NCI-H748 (cell line): ENCODE measurements around the gene WDR45.
A peak's percentile ranks its signal among the peaks of the same experiment; 100 is the strongest.
"Not testable (repeated sequence)": the region's sequence is repeated elsewhere in the genome, so short reads cannot be mapped to it uniquely, and the experiment has no call there.

ENCODE experiments used
- DNase-seq: peaks from one replicate; lab custom pipeline; 2025; ENCODE audit not compliant: unreplicated experiment; lab: John Stamatoyannopoulos, UW

WDR45 gene

GRCh38 chrX:49079489-49080428, at the start of gene WDR45:
TSS of gene WDR45 (minus strand) at chrX:49079887. CDS start at chrX:49078095, 1,792 bp downstream.
- peak; percentile 70 for DNase-seq

- DNase-seq, result no peak
Observed at GRCh38 chrX:49129427-49129826, 49.7 kb upstream of the WDR45 start.

GRCh38 chrX:49127742-49128258, 48.1 kb upstream of the WDR45 start:
- DNase-seq, result not testable (repeated sequence)

GRCh38 chrX:49122499-49122898, 42.8 kb upstream of the WDR45 start:
- no peak for DNase-seq

- no peak for DNase-seq
Observed at GRCh38 chrX:49120091-49120490, 40.4 kb upstream of the WDR45 start.

- DNase-seq, result no peak
Observed at GRCh38 chrX:49117581-49117980, 37.9 kb upstream of the WDR45 start.

GRCh38 chrX:49116716-49117115, 37.0 kb upstream of the WDR45 start:
- no peak for DNase-seq

GRCh38 chrX:49116076-49116475, 36.4 kb upstream of the WDR45 start:
- DNase-seq, result no peak

- DNase-seq, result no peak
Observed at GRCh38 chrX:49111791-49112190, 32.1 kb upstream of the WDR45 start.

- DNase-seq, result no peak
Observed at GRCh38 chrX:49110417-49110816, 30.7 kb upstream of the WDR45 start.

GRCh38 chrX:49108641-49109040, 29.0 kb upstream of the WDR45 start:
- no peak for DNase-seq

- DNase-seq, result peak; percentile 13
Observed at GRCh38 chrX:49106930-49107329, 27.2 kb upstream of the WDR45 start.

GRCh38 chrX:49106296-49106695, 26.6 kb upstream of the WDR45 start:
- DNase-seq, result no peak

GRCh38 chrX:49103637-49104036, 23.9 kb upstream of the WDR45 start:
- DNase-seq, result no peak

- DNase-seq, result no peak
Observed at GRCh38 chrX:49102190-49102589, 22.5 kb upstream of the WDR45 start.

GRCh38 chrX:49101629-49101984, 21.9 kb upstream of the WDR45 start:
- peak; percentile 24 for DNase-seq

- peak; percentile 94 for DNase-seq
Observed at GRCh38 chrX:49100704-49101628, 21.3 kb upstream of the WDR45 start.

- no peak for DNase-seq
Observed at GRCh38 chrX:49096419-49096818, 16.7 kb upstream of the WDR45 start.

GRCh38 chrX:49089553-49089952, 9.9 kb upstream of the WDR45 start:
- no peak for DNase-seq

GRCh38 chrX:49082271-49082871, 2.7 kb upstream of the WDR45 start:
- DNase-seq, result no peak

- DNase-seq, result no peak
Observed at GRCh38 chrX:49077941-49078340, 1.7 kb downstream of the WDR45 start.
